HEK293T (cell line): ENCODE data around the gene SNAI3.

Source experiments
- CTCF ChIA-PET: fragments of 350-600 bp; formaldehyde crosslinking; extraction: SDS; loops from one replicate; lab custom pipeline; 2021; ENCODE audit warnings: antibody characterized with exemption, inconsistent platforms; lab: Yijun Ruan, JAX
- POLR2A ChIA-PET: fragments of 350-600 bp; formaldehyde crosslinking; extraction: SDS; loops from one replicate; lab custom pipeline; 2020; ENCODE audit warnings: antibody characterized with exemption, inconsistent platforms; lab: Yijun Ruan, JAX
- DNase-seq: peaks from one replicate; pipeline ENCODE4 v3.0.0; 2012; ENCODE audit warnings: mixed read lengths; ENCODE audit errors: extremely low spot score
- ARNT ChIP-seq: fragments of 450-650 bp; IDR thresholded peaks from 2 replicates; pipeline ENCODE4 v1.6.1; 2017; ENCODE audit warnings: mild to moderate bottlenecking
- BHLHE40 ChIP-seq: fragments of 450-650 bp; IDR thresholded peaks from 2 replicates; pipeline ENCODE4 v1.6.1; 2016; ENCODE audit warnings: mild to moderate bottlenecking, moderate library complexity, borderline replicate concordance
- CTBP1 ChIP-seq: fragments of 450-650 bp; IDR thresholded peaks from 2 replicates; pipeline ENCODE4 v1.6.1; 2016; ENCODE audit warnings: borderline replicate concordance
- ELF4 ChIP-seq: fragments of 450-650 bp; IDR thresholded peaks from 2 replicates; pipeline ENCODE4 v1.6.1; 2017; ENCODE audit warnings: antibody characterized with exemption
- FOXA1 ChIP-seq: fragments of 450-650 bp; IDR thresholded peaks from 2 replicates; pipeline ENCODE4 v1.6.1; 2016; ENCODE audit warnings: mild to moderate bottlenecking
- FOXK2 ChIP-seq: fragments of 450-650 bp; IDR thresholded peaks from 2 replicates; pipeline ENCODE4 v1.6.1; 2016; ENCODE audit warnings: mild to moderate bottlenecking
- FOXM1 ChIP-seq: fragments of 450-650 bp; IDR thresholded peaks from 2 replicates; pipeline ENCODE4 v1.6.1; 2017; ENCODE audit warnings: mild to moderate bottlenecking, borderline replicate concordance
- HDGF ChIP-seq: fragments of 450-650 bp; IDR thresholded peaks from 2 replicates; pipeline ENCODE4 v1.6.1; 2017; ENCODE audit warnings: antibody characterized with exemption, borderline replicate concordance
- L3MBTL2 ChIP-seq: fragments of 450-650 bp; conservative IDR thresholded peaks from 2 replicates; pipeline ENCODE4 v1.6.1; 2016; ENCODE audit warnings: mild to moderate bottlenecking
- LEF1 ChIP-seq: fragments of 450-650 bp; IDR thresholded peaks from 2 replicates; pipeline ENCODE4 v1.6.1; 2017; ENCODE audit warnings: mild to moderate bottlenecking, borderline replicate concordance
- NFRKB ChIP-seq: fragments of 450-650 bp; IDR thresholded peaks from 2 replicates; pipeline ENCODE4 v1.6.1; 2016; ENCODE audit warnings: mild to moderate bottlenecking, moderate library complexity
- PKNOX1 ChIP-seq: fragments of 450-650 bp; IDR thresholded peaks from 2 replicates; pipeline ENCODE4 v1.6.1; 2016
- SP1 ChIP-seq: fragments of 450-650 bp; IDR thresholded peaks from 2 replicates; pipeline ENCODE4 v1.6.1; 2017
- SUZ12 ChIP-seq: fragments of 450-650 bp; IDR thresholded peaks from 2 replicates; pipeline ENCODE4 v1.6.1; 2016; ENCODE audit warnings: mild to moderate bottlenecking
- TARDBP ChIP-seq: fragments of 450-650 bp; IDR thresholded peaks from 2 replicates; pipeline ENCODE4 v1.6.1; 2016
- ZNF384 ChIP-seq: fragments of 450-650 bp; IDR thresholded peaks from 2 replicates; pipeline ENCODE4 v1.6.1; 2016

SNAI3 gene

GRCh38 chr16:88639231-88640038 is 46.9 kb downstream of the SNAI3 start:
- POLR2A ChIA-PET = no interaction called here
- no peak for TF ChIP-seq LEF1
- no peak for TF ChIP-seq ARNT
- TF ChIP-seq CTBP1 = no peak
- no peak for TF ChIP-seq L3MBTL2
- TF ChIP-seq NFRKB = no peak
- TF ChIP-seq ELF4 = no peak
- no peak for TF ChIP-seq FOXA1
- TF ChIP-seq HDGF = no peak
- TF ChIP-seq TARDBP = no peak
- TF ChIP-seq FOXK2 = no peak
- TF ChIP-seq ZNF384 = no peak
- no peak for TF ChIP-seq BHLHE40
- TF ChIP-seq FOXM1 = no peak
- no peak for TF ChIP-seq PKNOX1
- CTCF ChIA-PET = no interaction called here
- DNase-seq = no peak

GRCh38 chr16:88638323-88639230 is 47.7 kb downstream of the SNAI3 start, which contains the start of gene IL17C:
Gene IL17C, plus strand, starts transcription at chr16:88638572. Its CDS starts 70 bp downstream, at chr16:88638642.
- TF ChIP-seq ARNT (no peak), L3MBTL2 (no peak), SUZ12 (no peak), SP1 (no peak), FOXK2 (no peak), NFRKB (no peak), TARDBP (no peak)
- POLR2A ChIA-PET = no interaction called here
- DNase-seq = no peak
- CTCF ChIA-PET = no interaction called here

- CTCF ChIA-PET = no interaction called here
- POLR2A ChIA-PET = interaction anchor here (0.6 to 1.1 kb wide), 3 partner anchors 10 to 147 kb away, joined by 3 read pairs; no protein-coding TSS in a partner anchor
- no peak for DNase-seq
- no peak for TF ChIP-seq TARDBP
- no peak for TF ChIP-seq NFRKB
- no peak for TF ChIP-seq SP1
- no peak for TF ChIP-seq ELF4
- no peak for TF ChIP-seq ARNT
- no peak for TF ChIP-seq LEF1
- TF ChIP-seq HDGF = no peak
- no peak for TF ChIP-seq CTBP1
- TF ChIP-seq BHLHE40 = no peak
- no peak for TF ChIP-seq SUZ12
- no peak for TF ChIP-seq ZNF384
These were observed 49.6 kb downstream of the SNAI3 start for GRCh38 chr16:88636488-88637265.

GRCh38 chr16:88635671-88636319 is 50.5 kb downstream of the SNAI3 start:
- ChIA-PET CTCF (no interaction called here), POLR2A (no interaction called here)
- DNase-seq = no peak
- no peak for TF ChIP-seq CTBP1
- no peak for TF ChIP-seq LEF1
- TF ChIP-seq ZNF384 = no peak
- no peak for TF ChIP-seq FOXA1
- no peak for TF ChIP-seq ELF4
- TF ChIP-seq NFRKB = no peak
- TF ChIP-seq PKNOX1 = no peak
- TF ChIP-seq ARNT = no peak
- no peak for TF ChIP-seq SP1
- TF ChIP-seq L3MBTL2 = no peak
- no peak for TF ChIP-seq SUZ12
- TF ChIP-seq BHLHE40 = no peak
- no peak for TF ChIP-seq FOXM1
- TF ChIP-seq TARDBP = no peak
- no peak for TF ChIP-seq HDGF
- no peak for TF ChIP-seq FOXK2

GRCh38 chr16:88634994-88635670 is 51.2 kb downstream of the SNAI3 start:
- POLR2A ChIA-PET = no interaction called here
- CTCF ChIA-PET = no interaction called here
- no peak for DNase-seq
- TF ChIP-seq PKNOX1 = no peak
- TF ChIP-seq ARNT = no peak
- no peak for TF ChIP-seq LEF1
- TF ChIP-seq SUZ12 = no peak
- TF ChIP-seq CTBP1 = no peak
- TF ChIP-seq L3MBTL2 = no peak
- TF ChIP-seq TARDBP = no peak
